ENCODE measurements around the gene WAPL.

GRCh38 chr10:86410542-86411124 lies 111.0 kb downstream of the WAPL start:
- TF ChIP-seq CTCF (IDR thresholded peaks at IDR 0.05) (no peak), POLR2A (IDR thresholded peaks at IDR 0.05; ENCODE audit: low read depth) (no peak), POLR2AphosphoS5 (IDR thresholded peaks at IDR 0.05) (no peak)

Measured in esophagus muscularis mucosa (tissue), 3 donors.